Nephron (organoid): Measurements from ENCODE around the gene TRMT44.

Experiments
- H3K27ac Mint-ChIP-seq, 3 experiments: 2 replicates each; pipeline ENCODE4 v1.8.0; 2020; ENCODE audit warnings: mixed read lengths in 3 of 3, mild to moderate bottlenecking in 2 of 3, moderate library complexity in 1 of 3
- H3K27me3 Mint-ChIP-seq: 2 replicates; pipeline ENCODE4 v1.8.0; 2021; ENCODE audit warnings: low read depth, mild to moderate bottlenecking, moderate library complexity, mixed read lengths
- H3K36me3 Mint-ChIP-seq: 2 replicates; pipeline ENCODE4 v1.8.0; 2020; ENCODE audit warnings: low read depth, mixed read lengths
- H3K4me1 Mint-ChIP-seq: 2 replicates; pipeline ENCODE4 v1.8.0; 2020; ENCODE audit warnings: mixed read lengths
- H3K4me3 Mint-ChIP-seq, 3 experiments: 2 replicates each; pipeline ENCODE4 v1.8.0; 2020; ENCODE audit warnings: mild to moderate bottlenecking in 3 of 3, mixed read lengths in 3 of 3, moderate library complexity in 2 of 3
- H3K9me3 Mint-ChIP-seq: 2 replicates; pipeline ENCODE4 v1.8.0; 2020; ENCODE audit warnings: mixed read lengths
- TF ChIP-seq, protein P1 (sequence below), 3 experiments: fragments of 200-600 bp; sonication (generic); IDR thresholded peaks; one replicate each; pipeline ENCODE4 v1.5.0; 2021; ENCODE audit warnings: antibody characterized with exemption in 3 of 3; ENCODE audit not compliant: unreplicated experiment in 3 of 3

TRMT44 gene

DNA sequence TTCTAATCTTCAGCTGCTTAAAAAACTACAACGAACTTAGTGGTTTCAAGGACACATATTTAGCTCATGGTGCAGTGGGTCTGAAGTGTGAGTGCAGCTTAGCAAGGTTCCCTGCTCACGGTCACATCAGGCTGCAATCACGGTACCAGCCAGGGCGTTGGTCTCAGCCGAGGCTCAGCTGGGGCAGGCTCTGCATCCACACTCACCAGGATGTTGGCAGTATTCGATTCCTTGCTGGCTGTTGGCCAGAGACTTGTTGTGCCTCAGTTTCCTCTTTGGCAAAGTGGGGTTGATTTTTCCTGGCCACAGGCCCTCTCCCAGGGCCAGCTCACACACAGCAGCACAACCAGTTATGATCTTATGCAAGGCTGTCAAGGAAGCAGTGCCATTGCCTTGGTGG, 61.8 kb downstream of the TRMT44 start:
- H3K4me3 Mint-ChIP-seq, result no peak overlapping the region
- H3K9me3 Mint-ChIP-seq, result no peaks in the 10 kb centered on the region
- TF ChIP-seq, protein P1, sequence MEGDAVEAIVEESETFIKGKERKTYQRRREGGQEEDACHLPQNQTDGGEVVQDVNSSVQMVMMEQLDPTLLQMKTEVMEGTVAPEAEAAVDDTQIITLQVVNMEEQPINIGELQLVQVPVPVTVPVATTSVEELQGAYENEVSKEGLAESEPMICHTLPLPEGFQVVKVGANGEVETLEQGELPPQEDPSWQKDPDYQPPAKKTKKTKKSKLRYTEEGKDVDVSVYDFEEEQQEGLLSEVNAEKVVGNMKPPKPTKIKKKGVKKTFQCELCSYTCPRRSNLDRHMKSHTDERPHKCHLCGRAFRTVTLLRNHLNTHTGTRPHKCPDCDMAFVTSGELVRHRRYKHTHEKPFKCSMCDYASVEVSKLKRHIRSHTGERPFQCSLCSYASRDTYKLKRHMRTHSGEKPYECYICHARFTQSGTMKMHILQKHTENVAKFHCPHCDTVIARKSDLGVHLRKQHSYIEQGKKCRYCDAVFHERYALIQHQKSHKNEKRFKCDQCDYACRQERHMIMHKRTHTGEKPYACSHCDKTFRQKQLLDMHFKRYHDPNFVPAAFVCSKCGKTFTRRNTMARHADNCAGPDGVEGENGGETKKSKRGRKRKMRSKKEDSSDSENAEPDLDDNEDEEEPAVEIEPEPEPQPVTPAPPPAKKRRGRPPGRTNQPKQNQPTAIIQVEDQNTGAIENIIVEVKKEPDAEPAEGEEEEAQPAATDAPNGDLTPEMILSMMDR (IDR thresholded peaks at IDR 0.05; ENCODE audit: unreplicated experiment in 3 of 3), result no peak

DNA sequence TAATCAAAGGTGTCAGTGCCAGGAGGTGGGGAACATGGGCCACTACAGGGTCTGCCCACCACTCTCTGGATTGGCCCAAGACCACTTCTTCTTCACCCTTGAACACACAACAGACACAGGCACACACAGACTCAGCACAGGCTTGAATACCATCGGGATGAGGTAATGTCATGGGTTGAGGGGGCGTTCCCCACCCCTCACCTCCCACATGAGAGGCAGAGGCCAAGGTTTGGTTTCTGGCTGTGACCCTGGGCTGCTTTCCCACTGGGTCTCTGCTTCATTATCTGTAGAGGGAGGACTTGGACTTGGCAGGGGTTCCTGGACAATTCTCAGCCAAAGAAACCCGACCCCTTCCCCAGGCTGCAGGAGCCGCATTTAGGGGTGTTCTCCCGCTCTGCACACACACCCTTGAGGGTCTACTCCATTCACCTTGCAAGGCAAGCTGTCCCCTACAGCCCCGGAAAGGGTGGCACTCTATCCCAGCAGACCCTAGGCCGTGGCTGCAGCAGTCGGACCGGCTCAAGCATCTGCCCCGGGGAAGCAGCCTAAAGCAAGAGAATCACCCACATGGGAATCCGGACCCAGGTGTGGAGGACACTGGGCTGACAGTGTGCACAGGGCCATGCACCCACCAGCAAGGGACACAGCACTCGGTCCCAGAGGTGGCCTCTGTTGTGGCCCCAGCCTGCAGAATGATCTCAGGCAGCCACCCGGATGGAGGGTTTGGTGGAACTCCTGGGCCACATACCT, 62.4 kb downstream of the TRMT44 start:
- Mint-ChIP-seq H3K27me3 (peaks cover 12% of the 10 kb centered on the region), H3K9me3 (no peaks in the 10 kb centered on the region), H3K27ac (peak overlapping the region; percentile 22 to 89 (median 89)), H3K4me3 (no peak overlapping the region), H3K36me3 (no peaks in the 10 kb centered on the region), H3K4me1 (peaks cover 24% of the 10 kb centered on the region)
- TF ChIP-seq, protein P1 (IDR thresholded peaks at IDR 0.05; ENCODE audit: unreplicated experiment in 3 of 3), result no peak

More for the DNA sequence above, 61.8 kb downstream of the TRMT44 start:
- H3K27ac Mint-ChIP-seq, result peak overlapping the region; percentile 22 to 89 (median 89)
- peaks cover 21% of the 10 kb centered on the region for H3K4me1 Mint-ChIP-seq
- H3K36me3 Mint-ChIP-seq, result no peaks in the 10 kb centered on the region
- H3K27me3 Mint-ChIP-seq, result peaks cover 12% of the 10 kb centered on the region

DNA sequence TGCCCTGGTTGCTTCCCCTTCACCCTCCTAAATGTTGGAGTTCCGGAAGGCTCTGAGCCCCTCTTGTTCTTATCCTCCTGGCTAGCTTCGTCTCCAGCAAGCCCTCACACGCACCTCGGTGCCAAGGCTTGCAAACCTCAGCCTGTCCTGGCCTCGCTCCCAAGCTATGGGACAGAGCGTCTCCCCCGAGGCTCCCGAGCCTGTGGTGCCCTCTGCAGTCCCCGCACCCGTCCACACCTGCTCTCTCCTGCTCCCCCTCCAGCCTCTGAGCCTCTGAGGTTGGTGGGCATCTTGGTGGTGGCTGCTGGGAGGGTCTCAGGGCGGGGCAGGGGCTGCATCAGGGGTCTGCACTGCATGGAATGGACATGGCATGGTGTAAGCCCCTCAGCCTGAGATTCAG, 63.2 kb downstream of the TRMT44 start:
- H3K9me3 Mint-ChIP-seq, result no peaks in the 10 kb centered on the region
- no peak overlapping the region for H3K4me3 Mint-ChIP-seq
- no peaks in the 10 kb centered on the region for H3K36me3 Mint-ChIP-seq
- TF ChIP-seq, protein P1 (IDR thresholded peaks at IDR 0.05; ENCODE audit: unreplicated experiment in 3 of 3), result no peak
- peaks cover 24% of the 10 kb centered on the region for H3K4me1 Mint-ChIP-seq
- no peak overlapping the region for H3K27ac Mint-ChIP-seq
- H3K27me3 Mint-ChIP-seq, result peaks cover 12% of the 10 kb centered on the region

DNA sequence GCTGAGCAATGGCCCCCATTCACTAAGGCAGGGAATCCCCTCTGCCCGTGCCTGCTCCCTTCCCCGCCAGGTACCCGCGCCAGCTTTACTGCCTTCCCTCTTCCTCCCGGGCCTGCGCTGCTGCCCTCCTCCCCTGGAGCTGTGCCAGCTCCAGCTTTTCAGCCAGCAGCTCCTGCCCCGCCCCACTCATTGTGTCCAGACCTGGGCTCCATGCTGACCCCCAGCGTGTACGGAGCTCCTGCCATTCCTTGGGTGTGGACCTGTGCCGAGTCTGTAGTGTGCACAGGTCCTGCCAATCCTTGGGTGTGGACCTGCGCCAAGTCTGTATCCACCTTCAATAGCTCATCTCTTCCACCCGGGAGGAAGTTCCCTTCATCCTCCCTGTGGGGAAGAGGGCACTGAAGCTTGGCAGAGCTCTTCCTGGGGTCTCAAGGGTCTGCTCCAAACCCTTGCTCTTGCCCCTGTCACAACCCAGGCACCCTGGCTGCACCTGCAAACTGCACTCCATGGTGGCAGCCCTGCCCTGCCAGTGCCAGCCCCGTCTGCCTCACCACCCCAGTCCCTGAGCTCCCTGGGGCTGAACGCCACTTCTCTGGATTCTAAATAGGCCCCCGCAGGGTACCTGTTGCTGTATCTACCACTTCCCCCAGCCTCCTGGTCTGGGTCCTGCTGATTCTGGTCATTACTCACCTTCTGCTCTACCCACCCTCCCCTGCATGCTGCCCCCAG, 63.9 kb downstream of the TRMT44 start:
- H3K27ac Mint-ChIP-seq, result peak overlapping the region in 1 of 3 experiments; percentile 55
- TF ChIP-seq, protein P1 (IDR thresholded peaks at IDR 0.05; ENCODE audit: unreplicated experiment in 3 of 3), result no peak
- peaks cover 24% of the 10 kb centered on the region for H3K4me1 Mint-ChIP-seq
- H3K4me3 Mint-ChIP-seq, result no peak overlapping the region
- no peaks in the 10 kb centered on the region for H3K9me3 Mint-ChIP-seq
- H3K27me3 Mint-ChIP-seq, result peaks cover 12% of the 10 kb centered on the region
- no peaks in the 10 kb centered on the region for H3K36me3 Mint-ChIP-seq

DNA sequence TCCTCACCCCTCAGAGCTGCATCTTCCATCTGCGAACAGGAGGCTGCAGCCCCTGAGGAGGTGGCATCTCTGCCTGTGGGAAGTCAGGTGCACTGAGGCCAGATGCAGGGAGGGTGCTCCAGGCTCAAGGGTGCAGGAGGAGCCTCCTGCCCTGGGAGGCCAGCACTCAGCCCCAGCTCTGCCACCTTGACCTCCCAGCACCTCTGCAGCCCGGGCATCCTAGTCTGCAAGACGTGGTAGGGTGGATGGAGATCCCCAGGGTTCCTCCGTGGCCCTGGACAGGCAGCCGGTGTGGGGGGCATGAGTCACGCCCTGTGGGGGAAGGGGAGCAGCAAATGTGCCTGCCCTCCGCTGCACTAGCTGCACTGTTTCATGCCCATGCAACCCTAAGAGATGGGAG, 64.7 kb downstream of the TRMT44 start:
- Mint-ChIP-seq H3K36me3 (no peaks in the 10 kb centered on the region), H3K4me3 (no peak overlapping the region), H3K9me3 (no peaks in the 10 kb centered on the region), H3K27ac (peak overlapping the region in 2 of 3 experiments; percentile 86 to 87), H3K27me3 (peaks cover 12% of the 10 kb centered on the region), H3K4me1 (peaks cover 24% of the 10 kb centered on the region)
- TF ChIP-seq, protein P1 (IDR thresholded peaks at IDR 0.05; ENCODE audit: unreplicated experiment in 3 of 3), result no peak
